ENCODE results near the gene SLFN5. TPM values are rescaled to one million over a fixed set of nuclear protein-coding genes. Genes with fewer than 3 reads are reported as not detected.
"Not testable (repeated sequence)": the region's sequence is repeated elsewhere in the genome, so short reads cannot be mapped to it uniquely, and the experiment has no call there.

The SLFN5 gene
- total RNA-seq, 1 experiment from 2014 or later: 79.4 TPM

DNA sequence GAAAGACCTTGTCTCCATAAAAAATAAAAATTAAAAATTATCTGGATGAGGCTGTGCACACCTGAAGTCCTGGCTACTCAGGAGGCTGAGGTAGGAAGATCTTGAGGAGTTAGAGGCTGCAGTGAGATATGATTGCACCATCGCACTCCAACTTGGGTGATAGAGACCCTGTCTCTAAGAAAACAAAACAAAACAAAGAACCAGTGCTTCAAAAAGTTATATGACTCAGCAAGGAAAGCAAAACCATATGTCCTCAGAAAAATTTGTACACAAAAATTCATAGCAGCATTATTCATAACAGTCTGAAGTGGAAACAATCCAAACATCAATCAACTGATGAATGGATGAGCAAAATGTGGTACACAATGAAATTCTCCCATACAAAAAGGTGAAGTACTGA is 48.9 kb downstream of the SLFN5 start:
- peak; percentile 44 for DNase-seq (ENCODE audit: low read depth)

DNA sequence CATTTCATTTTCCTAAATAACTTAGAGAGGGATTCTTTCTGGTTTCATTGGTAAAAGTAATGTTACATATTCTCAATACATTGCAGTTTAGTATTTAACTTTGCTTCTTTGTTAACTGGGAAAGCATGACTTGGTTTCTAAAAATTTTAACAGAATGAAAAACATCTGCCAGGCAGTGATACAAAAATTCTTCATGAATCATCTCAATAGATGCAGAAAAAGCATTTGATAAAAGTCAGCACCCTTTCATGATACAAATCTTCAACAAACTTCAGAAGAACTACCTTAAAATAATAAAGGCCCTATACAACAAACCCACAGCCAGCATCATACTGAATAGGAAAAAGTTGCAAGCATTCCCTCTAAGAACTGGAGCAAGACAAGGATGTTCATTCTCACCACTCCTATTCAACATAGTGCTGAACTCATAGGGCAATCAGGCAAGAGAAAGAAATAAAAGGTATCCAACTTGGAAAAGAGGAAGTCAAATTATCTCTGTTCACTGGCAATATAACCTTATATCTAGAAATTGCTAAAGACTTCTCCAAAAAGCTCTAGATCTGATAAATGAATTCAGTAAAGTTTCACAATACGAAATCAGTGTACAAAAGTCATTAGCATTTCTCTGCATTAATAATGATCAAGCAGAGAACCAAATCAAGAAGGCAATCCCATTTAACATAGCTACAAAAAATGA is 50.4 kb downstream of the SLFN5 start:
- no peak for DNase-seq (ENCODE audit: low read depth)

DNA sequence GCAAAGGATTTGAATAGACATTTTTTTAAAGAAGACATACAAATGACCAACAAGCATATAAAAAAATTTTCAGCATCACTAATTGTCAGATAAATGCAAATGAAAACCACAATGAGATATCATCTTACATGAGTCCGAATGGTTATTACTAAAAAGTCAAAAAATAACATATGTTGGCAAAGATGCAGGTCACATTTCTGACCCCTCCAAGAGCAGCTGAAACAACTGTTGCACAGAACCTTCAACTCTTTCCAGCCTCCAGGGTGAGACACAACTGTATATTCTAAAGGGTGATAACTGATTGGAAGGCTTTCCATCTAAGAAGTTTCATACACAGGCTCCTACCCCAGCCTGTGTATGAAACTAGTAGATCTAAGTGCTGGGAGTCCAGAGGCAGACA is 51.9 kb downstream of the SLFN5 start:
- peak; percentile 21 for DNase-seq (ENCODE audit: low read depth)

DNA sequence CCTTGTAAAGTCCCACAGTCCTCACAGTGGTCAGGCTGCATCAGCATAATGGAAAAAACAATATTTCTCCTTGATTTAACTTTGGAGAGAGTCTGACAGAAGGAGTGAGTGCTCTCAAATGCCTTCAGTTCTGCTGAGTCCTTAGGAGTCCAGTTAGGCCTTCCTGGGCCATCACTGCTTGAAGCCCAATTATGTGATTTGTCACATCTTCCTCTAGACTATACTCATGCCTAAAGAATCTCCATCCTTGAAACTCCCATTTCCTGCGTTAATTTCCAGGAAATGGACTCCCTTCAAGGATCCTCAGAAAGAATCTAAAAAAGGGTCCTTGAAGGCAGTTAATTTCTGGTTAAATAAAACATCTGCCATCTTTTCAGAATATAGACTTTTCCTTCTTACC is 52.8 kb downstream of the SLFN5 start:
- peak; percentile 54 for DNase-seq (ENCODE audit: low read depth)

DNA sequence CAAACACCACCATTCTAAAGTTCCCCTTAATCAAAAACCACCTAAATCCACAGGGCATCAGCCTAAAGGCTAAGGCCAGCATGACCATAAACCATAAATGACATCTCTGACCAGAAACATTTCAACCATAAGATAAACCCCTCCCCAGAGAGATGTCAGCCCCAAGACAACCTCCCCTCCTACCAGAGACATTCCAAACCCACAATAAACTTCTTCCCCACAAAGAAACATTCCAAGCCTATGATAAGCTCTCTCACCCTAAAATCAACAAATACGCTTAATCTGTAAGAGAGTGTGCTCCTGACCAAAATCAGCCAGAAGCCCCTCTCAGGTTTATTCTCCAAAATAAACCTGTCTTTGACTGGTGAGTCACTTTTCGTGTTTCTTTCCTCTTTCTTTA is 54.8 kb downstream of the SLFN5 start:
- DNase-seq (ENCODE audit: low read depth): peak; percentile 71

DNA sequence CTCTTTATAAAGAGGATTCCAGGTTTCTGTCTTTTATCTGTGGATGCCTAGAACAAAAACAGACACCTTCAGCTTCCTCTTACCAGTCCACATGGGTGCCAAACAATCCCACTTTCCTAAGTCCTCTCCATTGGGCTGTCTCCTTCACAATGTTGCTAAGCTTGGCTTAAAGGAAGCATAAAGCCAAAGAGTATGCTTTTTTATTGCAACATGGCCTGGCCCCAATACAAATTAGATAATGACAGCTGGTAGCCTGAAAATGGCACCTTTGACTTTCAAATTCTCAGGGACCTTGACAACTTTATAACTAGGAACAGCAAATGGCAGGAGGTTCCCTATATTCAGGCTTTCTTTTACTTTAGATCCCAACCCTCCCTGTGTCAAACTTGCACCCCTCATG is 55.8 kb downstream of the SLFN5 start:
- DNase-seq (ENCODE audit: low read depth): no peak

DNA sequence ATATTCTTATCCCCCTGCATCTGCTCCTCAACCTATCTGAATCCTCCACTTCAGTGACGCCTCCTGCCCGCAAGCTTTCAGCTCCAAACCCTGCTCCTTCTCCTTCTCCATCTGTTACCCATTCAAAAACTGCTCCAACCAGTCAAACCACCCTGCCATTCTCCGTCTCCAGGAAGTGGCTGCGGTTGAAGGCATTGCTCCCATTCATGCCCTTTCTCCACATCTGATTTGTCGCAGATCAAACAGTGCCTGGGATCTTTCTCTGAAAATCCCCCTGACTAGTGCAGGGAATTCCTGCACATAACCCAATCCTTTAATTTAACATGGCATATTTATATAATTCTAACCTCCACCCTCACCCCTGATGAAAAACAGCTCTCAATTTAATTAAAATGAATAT is 56.3 kb downstream of the SLFN5 start:
- peak; percentile 10 for DNase-seq (ENCODE audit: low read depth)

DNA sequence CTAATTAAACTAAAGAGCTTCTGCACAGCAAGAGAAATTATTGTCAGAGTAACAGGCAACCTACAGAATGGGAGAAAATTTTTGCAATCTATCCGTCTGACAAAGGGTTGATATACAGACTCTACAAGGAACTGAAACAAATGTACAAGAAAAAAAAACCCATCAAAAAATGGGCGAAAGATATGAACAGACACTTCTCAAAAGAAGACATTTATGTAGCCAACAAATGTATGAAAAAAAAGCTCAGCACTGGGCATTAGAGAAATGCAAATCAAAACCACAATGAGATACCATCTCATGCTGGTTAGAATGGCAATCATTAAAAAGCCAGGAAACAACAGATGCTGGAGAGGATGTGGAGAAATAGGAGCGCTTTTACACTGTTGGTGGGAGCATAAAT is 66.5 kb downstream of the SLFN5 start:
- DNase-seq (ENCODE audit: low read depth): not testable (repeated sequence)

DNA sequence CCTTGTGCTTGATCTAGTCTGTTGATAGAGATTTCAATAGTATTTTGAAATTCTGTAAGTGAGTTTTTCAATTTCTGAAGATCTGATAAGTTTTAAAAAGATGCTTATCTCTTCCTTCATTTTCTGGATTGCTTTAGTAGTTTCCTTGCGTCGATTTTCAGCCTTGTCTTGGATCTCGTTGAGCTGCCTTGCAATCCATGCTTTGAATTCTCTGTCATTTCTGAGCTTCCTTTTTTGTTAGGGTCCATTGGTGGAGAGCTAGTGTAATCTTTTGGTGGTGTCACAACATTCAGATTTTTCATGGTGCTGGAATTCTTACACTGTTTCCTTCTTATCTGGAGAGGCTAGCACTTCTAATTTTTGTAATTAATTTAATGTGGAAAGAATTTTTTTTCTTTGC is 69.5 kb downstream of the SLFN5 start:
- no peak for DNase-seq (ENCODE audit: low read depth)

DNA sequence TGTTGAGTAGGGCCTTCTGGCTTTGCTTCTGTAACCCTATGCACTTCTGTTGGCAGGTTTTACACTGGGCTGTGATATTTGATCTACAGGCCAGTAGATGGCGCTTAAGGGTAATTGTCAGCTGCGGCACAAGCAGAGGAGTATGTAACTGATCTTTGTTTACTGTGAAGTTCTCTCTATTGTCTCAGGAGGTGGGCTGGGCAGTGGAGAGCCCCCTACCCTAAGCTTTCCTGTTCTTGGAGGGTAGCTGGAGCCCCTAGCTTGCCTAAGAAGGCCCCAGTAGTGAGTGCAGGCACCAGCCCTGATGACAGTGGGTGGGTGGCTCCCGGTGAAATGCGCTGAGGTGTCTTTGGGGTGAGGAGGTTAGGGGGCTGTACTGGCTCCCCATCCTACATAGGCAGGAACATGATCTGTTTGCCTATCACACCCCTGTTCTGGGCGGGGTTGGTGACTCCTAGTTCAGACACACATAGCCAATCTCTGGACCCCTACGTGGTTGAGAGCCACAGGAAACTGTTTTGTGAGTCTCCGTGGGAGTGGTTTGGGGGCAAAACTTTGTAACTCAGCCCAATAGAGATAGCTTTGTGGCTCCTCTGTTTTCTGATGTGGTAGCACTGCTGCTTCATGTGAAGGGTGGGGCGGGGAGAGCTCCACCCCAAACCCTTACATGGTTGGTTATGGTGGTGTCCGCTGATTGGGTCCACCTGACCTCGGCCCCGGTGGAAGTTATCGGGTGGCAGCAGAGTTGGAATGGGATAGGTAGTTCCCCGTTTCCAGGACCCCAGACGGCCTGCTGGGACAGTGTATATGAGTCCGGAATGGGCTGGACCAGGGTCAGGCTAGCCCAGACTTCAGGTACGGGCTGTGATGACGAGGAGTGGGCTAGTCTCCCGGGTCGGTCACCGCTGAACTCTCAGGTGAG is 70.2 kb downstream of the SLFN5 start:
- DNase-seq (ENCODE audit: low read depth): peak; percentile 56

DNA sequence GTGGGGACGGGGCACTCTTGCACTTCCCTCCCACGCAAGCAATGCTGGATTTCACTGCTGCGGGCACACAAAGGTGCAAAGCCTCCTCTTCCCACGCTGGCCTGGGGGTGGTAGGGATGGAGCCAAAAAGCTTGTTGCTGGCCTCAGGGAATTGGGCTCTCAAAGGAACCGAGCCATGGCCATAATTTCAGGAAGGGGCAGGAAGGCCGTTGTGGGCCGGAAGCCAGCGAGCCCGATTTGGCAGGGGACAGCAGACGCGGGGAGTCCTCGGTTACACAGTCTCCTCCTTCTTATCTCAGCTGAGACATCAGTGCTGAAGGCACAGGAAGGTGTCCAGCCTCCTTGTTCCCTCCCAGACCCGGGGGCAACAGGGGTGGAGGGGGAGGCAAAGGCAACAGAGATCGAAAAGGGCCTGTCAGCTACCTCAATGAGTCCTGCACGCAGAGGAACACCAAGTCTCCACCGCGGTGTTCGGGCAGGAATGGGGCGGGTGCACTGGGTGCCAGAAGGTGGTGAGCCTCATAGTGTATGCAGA is 71.1 kb downstream of the SLFN5 start:
- no peak for DNase-seq (ENCODE audit: low read depth)

DNA sequence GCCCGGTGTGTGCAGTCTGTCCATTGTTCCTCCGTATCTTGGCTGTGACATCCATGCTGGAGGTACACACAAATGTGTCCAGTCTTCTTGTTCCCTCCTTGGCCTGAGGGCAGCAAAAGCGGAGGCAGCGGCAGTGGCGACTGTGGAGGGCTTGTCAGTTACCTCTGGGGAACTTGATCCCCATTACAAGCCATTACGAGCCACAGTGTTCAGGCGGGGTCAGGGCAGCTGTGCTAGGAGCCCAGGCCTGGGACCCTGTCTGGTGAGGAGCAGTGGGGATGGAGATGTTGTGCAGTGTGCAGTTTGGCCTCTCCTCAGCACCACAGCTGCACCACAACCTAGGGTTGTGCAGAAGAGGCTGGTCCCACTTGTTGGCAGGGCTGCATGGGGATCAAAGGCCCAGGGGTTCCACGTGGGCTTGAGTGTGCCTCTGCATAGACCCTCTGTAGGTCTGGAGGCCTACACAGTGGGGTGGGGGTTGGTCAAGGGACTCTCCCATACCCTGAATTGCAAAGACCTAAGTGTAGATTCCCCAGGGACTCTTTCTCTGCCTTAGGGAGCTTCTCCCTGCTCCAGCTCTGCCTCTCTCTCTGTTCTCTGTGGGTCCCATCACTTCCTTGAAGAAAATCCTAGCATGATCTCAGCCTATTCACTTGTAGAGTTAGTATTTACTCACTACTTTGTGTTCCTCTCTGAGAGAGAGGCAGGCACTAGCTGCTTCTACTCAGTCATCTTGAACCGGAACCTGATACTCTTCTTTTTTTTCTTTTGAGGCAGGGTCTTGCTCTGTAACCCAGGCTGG is 71.7 kb downstream of the SLFN5 start:
- DNase-seq (ENCODE audit: low read depth): no peak

DNA sequence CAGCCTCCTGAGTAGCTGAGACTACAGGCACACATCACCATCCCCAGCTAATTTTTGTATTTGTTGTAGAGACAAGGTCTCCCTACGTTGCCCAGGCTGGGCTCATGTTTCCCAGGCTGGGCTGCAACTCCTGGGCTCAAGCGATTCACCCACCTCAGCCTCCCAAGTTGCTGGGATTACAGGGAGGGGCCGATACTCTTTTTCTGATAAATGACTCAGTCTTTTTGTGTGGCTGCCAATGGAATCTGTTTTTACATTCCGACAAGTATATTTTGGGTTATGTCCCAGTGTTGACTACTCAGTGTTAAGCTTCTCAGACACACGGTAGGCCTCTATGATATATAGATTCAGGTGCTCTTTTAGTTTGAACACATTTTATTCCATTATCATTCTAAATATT is 72.4 kb downstream of the SLFN5 start:
- peak; percentile 90 for DNase-seq (ENCODE audit: low read depth)

DNA sequence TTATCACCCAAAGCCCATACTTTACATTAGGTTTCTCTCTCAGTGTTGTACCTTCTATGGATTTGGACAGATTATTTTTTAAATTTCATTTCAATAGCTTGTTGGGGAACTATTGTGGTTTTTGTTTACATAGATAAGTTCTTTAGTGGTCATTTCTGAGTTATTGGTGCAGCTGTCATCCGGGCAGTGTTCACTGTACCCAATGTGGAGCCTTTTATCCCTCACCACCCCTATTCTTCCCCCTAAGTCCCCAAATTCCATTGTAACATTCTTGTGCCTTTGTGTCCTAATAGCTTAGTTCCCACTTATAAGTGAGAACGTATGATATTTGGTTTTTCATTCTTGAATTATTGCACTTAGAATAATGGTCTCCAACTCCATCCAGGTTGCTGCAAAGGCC is 73.1 kb downstream of the SLFN5 start:
- DNase-seq (ENCODE audit: low read depth): no peak

DNA sequence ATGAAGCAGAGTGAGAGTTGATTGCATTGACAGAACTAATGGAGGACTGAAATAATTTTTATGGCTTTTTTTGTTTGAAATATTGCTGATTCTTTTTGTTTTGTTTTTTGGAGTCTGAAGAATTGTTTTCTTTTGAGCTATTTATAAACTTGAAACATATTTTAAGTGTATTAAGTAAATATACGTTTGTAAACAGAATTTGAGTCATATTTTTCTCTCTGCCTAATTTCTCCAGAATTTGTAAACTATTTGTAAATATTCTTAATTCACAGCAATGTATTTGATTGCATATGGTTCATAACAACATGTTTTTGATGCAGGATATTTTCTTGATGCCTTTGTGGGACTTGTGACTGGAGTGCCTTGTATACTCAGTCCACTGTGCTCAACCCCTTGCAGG is 79.9 kb downstream of the SLFN5 start:
- DNase-seq (ENCODE audit: low read depth): no peak

Other genes with a start within 250 kb of the SLFN5 start
- gene RFFL, start 179.4 kb upstream of the SLFN5 start, total RNA-seq (2014; rRNA removed; shearing (Covaris generic)): 21.3 TPM in 2 replicates
- 8.4 and 10.0 TPM in 2 replicates for gene RAD51D, start 123.2 kb upstream of the SLFN5 start, total RNA-seq (2014; rRNA removed; shearing (Covaris generic))
- gene FNDC8, start 121.5 kb upstream of the SLFN5 start, total RNA-seq (2014; rRNA removed; shearing (Covaris generic)): not detected in 2 replicates
- gene NLE1, start 100.8 kb upstream of the SLFN5 start, total RNA-seq (2014; rRNA removed; shearing (Covaris generic)): 13.3 and 17.8 TPM in 2 replicates
- 0.05 TPM in 1 of 2 replicates, not detected in the other for gene UNC45B, start 95.3 kb upstream of the SLFN5 start, total RNA-seq (2014; rRNA removed; shearing (Covaris generic))
- gene SLC35G3, start 48.7 kb upstream of the SLFN5 start, total RNA-seq (2014; rRNA removed; shearing (Covaris generic)): not detected in 2 replicates
- gene SLFN11, start 130.5 kb downstream of the SLFN5 start, total RNA-seq (2014; rRNA removed; shearing (Covaris generic)): 49.2 and 82.0 TPM in 2 replicates
- gene SLFN12, start 189.4 kb downstream of the SLFN5 start, total RNA-seq (2014; rRNA removed; shearing (Covaris generic)): 39.4 and 39.6 TPM in 2 replicates
- 12.4 and 23.2 TPM in 2 replicates for gene SLFN13, start 205.7 kb downstream of the SLFN5 start, total RNA-seq (2014; rRNA removed; shearing (Covaris generic))

Data from M059J (cell line).